ENCODE measurements around the gene SYK. TPM values are rescaled to one million over a fixed set of nuclear protein-coding genes. Genes with fewer than 3 reads are reported as not detected.

Gene SYK
- total and polyA plus RNA-seq, 2 of the 13 experiments (the other 11 are each of a cell fraction or from before 2014, with no cell fraction given), result not detected

- Histone ChIP-seq H3K4me1 (ENCODE audit: insufficient read depth, low read length) (no peaks in the 10 kb centered on the region), H3K79me2 (ENCODE audit: insufficient read depth, low read length) (no peaks in the 10 kb centered on the region), H2AFZ (ENCODE audit: low read length) (no peak overlapping the region), H3K9ac (ENCODE audit: insufficient read depth, low read depth, low read length) (no peak overlapping the region), H4K20me1 (ENCODE audit: insufficient read depth, low read length) (no peaks in the 10 kb centered on the region), H3K4me2 (ENCODE audit: low read depth, low read length) (no peak overlapping the region), H3K27ac (ENCODE audit: extremely low read length, insufficient read depth, low read length) (no peak overlapping the region), H3K27me3 (ENCODE audit: control insufficient read depth in 1 of 2, insufficient read depth in 2 of 2, low read length in 2 of 2) (peaks cover 0 to 8% of the 10 kb centered on the region in 2 experiments; a peak in 3 of 5 replicates), H3K36me3 (replicated peaks in 1 of 2; ENCODE audit: control insufficient read depth in 1 of 2, insufficient read depth in 2 of 2, low read length in 2 of 2) (no peaks in the 10 kb centered on the region), H3K9me3 (ENCODE audit: low read length) (no peaks in the 10 kb centered on the region), H3K4me3 (replicated peaks in 1 of 3; ENCODE audit: insufficient read depth in 1 of 3, low read depth in 2 of 3, low read length in 3 of 3) (no peak overlapping the region)
- intact Hi-C loops (cut with micrococcal nuclease; ENCODE audit: unreplicated experiment), result no loop called here
- CTCF ChIA-PET (ENCODE audit: low intra/inter-chr PET ratio, low total read pairs), result no interaction called here
- 2% methylated on average over 2 of the region's 2 CpGs for WGBS (ENCODE audit: low lambda C conversion rate)
- in situ Hi-C loops (cut with HindIII; ENCODE audit: extremely low pct_ligation_motif_present, low pct_unique_long_range_greater_than_20kb), result no loop called here
- BruUV-seq (replicated peaks), result no TSS peak
- DNase-seq (ENCODE audit: low spot score), result no peak
- POLR2A ChIA-PET, result no interaction called here
- no peak for ATAC-seq
- FAIRE-seq, result no peak
- no peak for TF ChIP-seq HES4 (CRISPR knock-in tag; IDR thresholded peaks at IDR 0.05; ENCODE audit: borderline replicate concordance)
- TF ChIP-seq ZNF780A (CRISPR knock-in tag; IDR thresholded peaks at IDR 0.05), result no peak
- no peak for TF ChIP-seq PHF8 (CRISPR knock-in tag; IDR thresholded peaks at IDR 0.05)
- no peak for TF ChIP-seq PTBP1 (IDR thresholded peaks at IDR 0.05; ENCODE audit: low read depth, low read length, poor library complexity, severe bottlenecking)
- no peak for TF ChIP-seq PATZ1 (CRISPR knock-in tag; IDR thresholded peaks at IDR 0.05)
- no peak for TF ChIP-seq HMGXB3 (CRISPR knock-in tag; IDR thresholded peaks at IDR 0.05; ENCODE audit: borderline replicate concordance)
- no peak for TF ChIP-seq ZXDC (CRISPR knock-in tag; IDR thresholded peaks at IDR 0.05)
- TF ChIP-seq CSRNP1 (CRISPR knock-in tag; IDR thresholded peaks at IDR 0.05), result no peak
- no peak for TF ChIP-seq JUND (CRISPR knock-in tag; IDR thresholded peaks at IDR 0.05)
- TF ChIP-seq ZNF691 (CRISPR knock-in tag; IDR thresholded peaks at IDR 0.05; ENCODE audit: borderline replicate concordance, low read depth), result no peak
- no peak for TF ChIP-seq CREB1 (IDR thresholded peaks at IDR 0.05)
- no peak for TF ChIP-seq CREB1 (CRISPR knock-in tag; IDR thresholded peaks at IDR 0.05)
- no peak for TF ChIP-seq ARNTL (CRISPR knock-in tag; IDR thresholded peaks at IDR 0.05)
- TF ChIP-seq SMARCC2 (IDR thresholded peaks at IDR 0.05), result no peak
Observed at GRCh38 chr9:90945336-90945735, 143.7 kb downstream of the SYK start.
